ENCODE results near the gene ARHGEF28. TPM values are rescaled to one million over a fixed set of nuclear protein-coding genes. Genes with fewer than 3 reads are reported as not detected.

ARHGEF28 gene
- total and polyA plus RNA-seq, 2 of the 13 experiments (the other 11 are each of a cell fraction or from before 2014, with no cell fraction given) = 17.4 to 34.1 TPM

- TF ChIP-seq MYPOP (CRISPR knock-in tag; IDR thresholded peaks at IDR 0.05) (peak; percentile 76; the same call in 1 of the 2 replicates), NR2F2 (IDR thresholded peaks at IDR 0.05; ENCODE audit: borderline replicate concordance, low read depth) (peak; percentile 0; the same call in 1 of the 2 replicates), MAFF (IDR thresholded peaks at IDR 0.05; ENCODE audit: low read depth, low read length) (0 out of 2 replicates have a peak, but pooled peaks have one; percentile 1), ZNF556 (CRISPR knock-in tag; IDR thresholded peaks at IDR 0.05; ENCODE audit: borderline replicate concordance) (no peak), NBN (conservative IDR thresholded peaks at IDR 0.05) (no peak), IKZF5 (CRISPR knock-in tag; IDR thresholded peaks at IDR 0.05) (0 out of 2 replicates have a peak, but pooled peaks have one; percentile 29), THAP7 (CRISPR knock-in tag; IDR thresholded peaks at IDR 0.05) (no peak), ELF3 (CRISPR knock-in tag; IDR thresholded peaks at IDR 0.05) (peak; percentile 14; the same call in 1 of the 2 replicates), ZNF841 (CRISPR knock-in tag; IDR thresholded peaks at IDR 0.05; ENCODE audit: borderline replicate concordance) (no peak), ELF4 (CRISPR knock-in tag; IDR thresholded peaks at IDR 0.05; ENCODE audit: borderline replicate concordance) (0 out of 2 replicates have a peak, but pooled peaks have one; percentile 32), ZNF816 (CRISPR knock-in tag; IDR thresholded peaks at IDR 0.05; ENCODE audit: borderline replicate concordance) (peak; percentile 27; the same call in 1 of the 2 replicates), ZMYM4 (CRISPR knock-in tag; IDR thresholded peaks at IDR 0.05) (peak; percentile 68; the same call in 1 of the 2 replicates), ZFAT (CRISPR knock-in tag; conservative IDR thresholded peaks at IDR 0.05) (no peak), KDM4B (CRISPR knock-in tag; IDR thresholded peaks at IDR 0.05) (no peak), ZNF292 (CRISPR knock-in tag; IDR thresholded peaks at IDR 0.05; ENCODE audit: borderline replicate concordance, low read depth) (0 out of 2 replicates have a peak, but pooled peaks have one; percentile 37), TGIF2 (CRISPR knock-in tag; IDR thresholded peaks at IDR 0.05) (peak; percentile 89), TOPORS (CRISPR knock-in tag; IDR thresholded peaks at IDR 0.05) (0 out of 2 replicates have a peak, but pooled peaks have one; percentile 49), SOX5 (CRISPR knock-in tag; IDR thresholded peaks at IDR 0.05; ENCODE audit: borderline replicate concordance) (no peak), NR2F6 (IDR thresholded peaks at IDR 0.05) (peak; percentile 13; the same call in 1 of the 2 replicates), NR2F6 (CRISPR knock-in tag; IDR thresholded peaks at IDR 0.05) (no peak), ZMYM3 (CRISPR knock-in tag; IDR thresholded peaks at IDR 0.05) (peak; percentile 80; the same call in 1 of the 2 replicates)
- TF ChIP-seq, protein P1, sequence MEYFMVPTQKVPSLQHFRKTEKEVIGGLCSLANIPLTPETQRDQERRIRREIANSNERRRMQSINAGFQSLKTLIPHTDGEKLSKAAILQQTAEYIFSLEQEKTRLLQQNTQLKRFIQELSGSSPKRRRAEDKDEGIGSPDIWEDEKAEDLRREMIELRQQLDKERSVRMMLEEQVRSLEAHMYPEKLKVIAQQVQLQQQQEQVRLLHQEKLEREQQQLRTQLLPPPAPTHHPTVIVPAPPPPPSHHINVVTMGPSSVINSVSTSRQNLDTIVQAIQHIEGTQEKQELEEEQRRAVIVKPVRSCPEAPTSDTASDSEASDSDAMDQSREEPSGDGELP (IDR thresholded peaks at IDR 0.05; ENCODE audit: borderline replicate concordance, low read depth) = peak; percentile 71
- TF ChIP-seq, protein P2, sequence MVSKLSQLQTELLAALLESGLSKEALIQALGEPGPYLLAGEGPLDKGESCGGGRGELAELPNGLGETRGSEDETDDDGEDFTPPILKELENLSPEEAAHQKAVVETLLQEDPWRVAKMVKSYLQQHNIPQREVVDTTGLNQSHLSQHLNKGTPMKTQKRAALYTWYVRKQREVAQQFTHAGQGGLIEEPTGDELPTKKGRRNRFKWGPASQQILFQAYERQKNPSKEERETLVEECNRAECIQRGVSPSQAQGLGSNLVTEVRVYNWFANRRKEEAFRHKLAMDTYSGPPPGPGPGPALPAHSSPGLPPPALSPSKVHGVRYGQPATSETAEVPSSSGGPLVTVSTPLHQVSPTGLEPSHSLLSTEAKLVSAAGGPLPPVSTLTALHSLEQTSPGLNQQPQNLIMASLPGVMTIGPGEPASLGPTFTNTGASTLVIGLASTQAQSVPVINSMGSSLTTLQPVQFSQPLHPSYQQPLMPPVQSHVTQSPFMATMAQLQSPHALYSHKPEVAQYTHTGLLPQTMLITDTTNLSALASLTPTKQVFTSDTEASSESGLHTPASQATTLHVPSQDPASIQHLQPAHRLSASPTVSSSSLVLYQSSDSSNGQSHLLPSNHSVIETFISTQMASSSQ (IDR thresholded peaks at IDR 0.05; ENCODE audit: low read depth) = peak; percentile 77
- TF ChIP-seq, protein P2 (CRISPR knock-in tag; IDR thresholded peaks at IDR 0.05; ENCODE audit: borderline replicate concordance) = no peak
Observed at GRCh38 chr5:73663860-73664240, 37.9 kb downstream of the ARHGEF28 start (continued).
